AG04449 (cell line): ENCODE data around the gene ZBTB7C.

Source experiments
- CTCF ChIA-PET: fragments of 350-600 bp; formaldehyde crosslinking; extraction: SDS; loops from one replicate; lab custom pipeline; 2021; ENCODE audit warnings: antibody characterized with exemption; lab: Yijun Ruan, JAX
- POLR2A ChIA-PET: fragments of 400-600, 350-600 bp; formaldehyde crosslinking; extraction: SDS; loops from one replicate; lab custom pipeline; 2020; ENCODE audit warnings: antibody characterized with exemption, inconsistent platforms; lab: Yijun Ruan, JAX
- DNase-seq: peaks from one replicate; pipeline ENCODE4 v3.0.0-alpha.2; 2010; ENCODE audit warnings: low read depth, low spot score
- H3K4me3 ChIP-seq: 2 replicates; pipeline ENCODE4 v1.5.1; 2011; ENCODE audit warnings: low read depth, mild to moderate bottlenecking, control low read depth, low read length
- TF ChIP-seq, protein P1 (sequence below): IDR thresholded peaks from one replicate; pipeline ENCODE4 v1.5.1; 2011; ENCODE audit warnings: mild to moderate bottlenecking, moderate library complexity, low read length, control low read depth, inconsistent platforms; ENCODE audit not compliant: insufficient read depth; ENCODE audit errors: missing control alignments

Gene ZBTB7C

DNA sequence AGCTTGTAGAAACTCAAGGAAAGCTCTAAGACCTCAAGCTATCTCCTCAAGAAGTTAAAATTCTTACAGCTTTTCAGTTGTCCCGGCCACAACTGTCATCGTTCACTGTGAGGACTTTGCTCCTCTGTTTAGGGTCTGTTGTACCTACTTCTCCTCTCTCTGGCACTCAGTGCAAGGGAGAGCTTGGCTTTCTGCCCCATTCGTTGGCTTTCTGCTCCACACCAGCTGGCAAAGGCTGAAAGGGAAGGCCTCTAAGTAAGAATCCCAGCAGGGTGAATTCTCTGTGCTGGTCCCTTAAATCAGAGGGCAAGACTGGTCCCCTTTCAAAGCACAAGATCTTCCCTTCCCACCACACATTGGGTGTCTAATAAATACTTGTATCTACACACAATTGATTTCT lies 17.3 kb downstream of the ZBTB7C start:
- ChIA-PET CTCF (interaction anchor here (1.8 kb wide), 1 partner anchor 55 kb away, joined by 4 read pairs; no protein-coding TSS in a partner anchor), POLR2A (no interaction called here)
- no peak overlapping the region for H3K4me3 ChIP-seq
- TF ChIP-seq, protein P1, sequence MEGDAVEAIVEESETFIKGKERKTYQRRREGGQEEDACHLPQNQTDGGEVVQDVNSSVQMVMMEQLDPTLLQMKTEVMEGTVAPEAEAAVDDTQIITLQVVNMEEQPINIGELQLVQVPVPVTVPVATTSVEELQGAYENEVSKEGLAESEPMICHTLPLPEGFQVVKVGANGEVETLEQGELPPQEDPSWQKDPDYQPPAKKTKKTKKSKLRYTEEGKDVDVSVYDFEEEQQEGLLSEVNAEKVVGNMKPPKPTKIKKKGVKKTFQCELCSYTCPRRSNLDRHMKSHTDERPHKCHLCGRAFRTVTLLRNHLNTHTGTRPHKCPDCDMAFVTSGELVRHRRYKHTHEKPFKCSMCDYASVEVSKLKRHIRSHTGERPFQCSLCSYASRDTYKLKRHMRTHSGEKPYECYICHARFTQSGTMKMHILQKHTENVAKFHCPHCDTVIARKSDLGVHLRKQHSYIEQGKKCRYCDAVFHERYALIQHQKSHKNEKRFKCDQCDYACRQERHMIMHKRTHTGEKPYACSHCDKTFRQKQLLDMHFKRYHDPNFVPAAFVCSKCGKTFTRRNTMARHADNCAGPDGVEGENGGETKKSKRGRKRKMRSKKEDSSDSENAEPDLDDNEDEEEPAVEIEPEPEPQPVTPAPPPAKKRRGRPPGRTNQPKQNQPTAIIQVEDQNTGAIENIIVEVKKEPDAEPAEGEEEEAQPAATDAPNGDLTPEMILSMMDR, result no peak
- DNase-seq, result no peak

DNA sequence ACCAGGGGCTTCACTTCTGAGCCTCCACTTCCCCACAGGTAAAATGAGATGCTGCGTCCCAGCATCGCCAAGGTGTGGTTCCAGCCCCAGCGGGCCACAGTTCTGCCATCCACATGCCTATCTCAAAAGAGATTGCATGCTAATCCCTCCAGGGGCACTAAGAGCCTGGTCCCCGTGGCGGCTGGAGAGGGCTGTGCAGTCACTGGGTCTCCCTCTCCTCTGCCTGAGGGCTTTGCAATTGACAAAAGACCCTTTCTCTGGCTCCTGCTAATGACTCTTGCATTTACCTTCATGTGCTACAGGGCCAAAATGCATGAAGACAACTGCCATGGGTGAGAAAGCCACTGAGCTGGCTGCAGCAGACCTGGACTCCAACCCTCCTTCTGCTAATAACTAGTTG lies 18.5 kb downstream of the ZBTB7C start:
- no peak for DNase-seq
- ChIA-PET CTCF (interaction anchor here (0.6 kb wide), 1 partner anchor 13 kb away, joined by 3 read pairs; no protein-coding TSS in a partner anchor), POLR2A (no interaction called here)
- H3K4me3 ChIP-seq, result no peak overlapping the region
- TF ChIP-seq, protein P1, result no peak

DNA sequence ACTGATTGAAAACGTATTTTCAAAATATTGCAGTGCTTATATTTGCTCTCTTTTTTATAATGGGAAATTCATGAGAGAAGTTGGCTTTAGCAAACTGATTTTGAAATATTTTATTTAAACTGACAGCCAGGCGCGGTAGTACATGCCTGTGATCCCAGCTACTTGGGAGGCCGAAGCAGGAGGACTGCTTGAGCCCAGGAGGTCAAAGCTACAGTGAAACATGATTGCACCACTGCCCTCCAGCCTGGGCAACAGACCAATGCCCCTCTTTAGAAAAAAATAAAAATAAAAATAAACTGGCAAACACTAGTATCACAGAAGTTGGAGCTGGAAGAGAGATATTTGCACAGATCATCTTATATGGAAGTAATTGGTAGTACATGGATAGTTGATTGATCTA lies 20.7 kb downstream of the ZBTB7C start:
- TF ChIP-seq, protein P1, result no peak
- CTCF ChIA-PET, result no interaction called here
- POLR2A ChIA-PET, result no interaction called here
- no peak for DNase-seq
- no peak overlapping the region for H3K4me3 ChIP-seq

DNA sequence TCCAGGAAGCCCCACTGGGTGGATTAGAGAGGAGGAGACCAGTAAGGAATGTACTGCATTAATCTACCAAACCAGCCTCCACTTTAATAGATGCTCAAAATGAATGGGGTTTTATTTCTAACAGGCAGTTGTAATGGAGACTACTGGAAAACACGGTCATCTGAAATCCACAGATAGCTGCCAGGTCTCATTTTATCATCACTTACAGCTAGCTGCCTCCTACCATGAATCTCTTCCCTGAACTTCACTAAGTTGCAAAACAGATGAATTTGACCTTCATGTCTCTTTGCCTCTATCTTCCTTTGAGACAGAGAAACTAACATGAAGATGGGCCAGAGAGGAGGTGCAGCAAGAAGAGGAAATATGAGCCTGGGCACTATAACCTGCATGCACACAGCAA lies 21.9 kb downstream of the ZBTB7C start:
- H3K4me3 ChIP-seq, result no peak overlapping the region
- ChIA-PET POLR2A (no interaction called here), CTCF (no interaction called here)
- TF ChIP-seq, protein P1, result no peak
- DNase-seq, result no peak

DNA sequence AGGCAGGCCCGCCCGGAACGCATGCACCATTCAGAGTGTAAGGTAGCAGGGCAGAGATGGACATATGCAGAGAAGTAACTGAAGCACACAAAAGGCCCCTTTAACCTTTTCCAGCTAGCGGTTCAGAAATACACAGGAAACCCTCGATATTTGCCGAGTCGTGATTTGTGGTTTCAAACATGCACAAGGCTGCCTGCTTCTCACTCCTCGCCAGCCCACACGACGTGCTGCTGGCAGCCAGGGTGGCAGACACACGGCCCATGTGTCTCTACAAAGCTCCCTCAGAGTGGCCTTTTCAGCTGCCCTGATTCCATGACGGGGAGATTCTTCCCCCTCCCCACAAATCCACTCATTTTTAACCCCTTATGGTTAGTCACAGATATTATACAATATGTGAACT lies 23.6 kb downstream of the ZBTB7C start:
- TF ChIP-seq, protein P1, result no peak
- POLR2A ChIA-PET, result no interaction called here
- no peak for DNase-seq
- no peak overlapping the region for H3K4me3 ChIP-seq
- CTCF ChIA-PET, result no interaction called here

DNA sequence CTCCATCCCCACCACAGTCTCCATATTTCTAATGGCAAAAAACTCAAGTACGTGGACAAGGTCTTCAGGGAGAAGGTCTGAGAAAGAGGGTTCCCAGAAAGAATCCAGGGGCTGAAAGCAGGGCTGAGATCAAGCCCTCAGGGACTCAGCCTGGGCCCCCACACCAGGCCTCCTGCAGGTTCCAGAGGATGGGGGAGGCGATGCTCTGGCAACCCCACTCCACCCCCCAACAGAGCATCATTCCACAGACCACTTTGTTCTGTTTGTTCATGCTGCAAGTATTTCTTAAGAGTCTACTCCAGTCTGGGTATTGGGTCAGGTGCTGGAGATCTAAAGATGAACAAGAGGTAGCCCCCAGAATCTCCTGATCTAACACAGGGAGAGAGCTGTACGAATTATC lies 32.2 kb downstream of the ZBTB7C start:
- TF ChIP-seq, protein P1, result no peak
- ChIA-PET POLR2A (no interaction called here), CTCF (interaction anchor here (0.7 kb wide), 1 partner anchor 14 kb away, joined by 3 read pairs; no protein-coding TSS in a partner anchor)
- no peak overlapping the region for H3K4me3 ChIP-seq
- no peak for DNase-seq
